Iris pigment epithelial cell (primary cell): ENCODE results near the gene GDE1.
A peak's percentile ranks its signal among the peaks of the same experiment; 100 is the strongest.

Source experiments
- DNase-seq: peaks from one replicate; pipeline ENCODE4 v3.0.0-alpha.2; 2011; ENCODE audit warnings: low read depth

GDE1 gene

DNA sequence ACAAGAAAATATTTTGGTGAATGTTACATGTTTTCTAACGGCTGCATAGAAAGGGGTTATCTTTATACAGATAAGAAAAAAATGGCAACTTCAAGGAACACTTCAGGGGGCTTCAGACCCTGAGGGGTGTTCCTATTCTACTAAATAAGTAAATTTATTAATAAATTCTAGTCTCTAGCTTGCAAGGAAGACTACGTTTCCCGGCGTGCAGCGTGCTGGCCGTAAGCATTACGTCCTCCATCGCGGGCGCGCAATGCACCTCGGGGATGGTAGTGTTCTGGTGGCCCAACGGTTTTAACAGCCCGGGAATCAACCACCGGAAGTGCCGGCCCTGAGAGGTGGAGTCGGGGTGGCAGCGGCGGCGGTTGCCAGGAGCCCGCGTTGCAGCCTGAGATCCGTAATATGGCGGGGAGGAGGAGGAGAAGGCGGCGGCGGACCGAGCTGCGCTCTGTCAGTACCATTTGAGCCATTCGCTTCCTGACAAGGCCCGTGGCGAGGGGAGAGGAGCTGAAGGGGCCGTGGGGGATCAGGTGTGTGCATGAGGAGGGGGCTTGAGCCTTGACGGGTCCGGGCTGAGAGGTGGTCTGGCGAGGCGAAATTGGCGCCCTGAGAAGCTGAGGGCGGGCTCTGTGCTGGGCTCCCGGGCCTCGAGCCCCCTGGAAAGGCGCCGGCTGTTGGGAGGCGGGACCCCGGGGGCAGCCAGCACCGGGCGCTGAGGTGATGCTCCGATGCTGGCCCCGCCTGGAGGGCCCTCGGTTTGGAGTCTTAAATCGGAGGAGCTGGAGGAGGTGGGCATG lies 1.9 kb upstream of the GDE1 start, which contains the start of gene CCP110:
Gene CCP110, plus strand, starts transcription at position 384 of the 797 bp plus-strand sequence. CDS start 3,940 bp downstream, outside the sequence.
- DNase-seq: peak; percentile 99

DNA sequence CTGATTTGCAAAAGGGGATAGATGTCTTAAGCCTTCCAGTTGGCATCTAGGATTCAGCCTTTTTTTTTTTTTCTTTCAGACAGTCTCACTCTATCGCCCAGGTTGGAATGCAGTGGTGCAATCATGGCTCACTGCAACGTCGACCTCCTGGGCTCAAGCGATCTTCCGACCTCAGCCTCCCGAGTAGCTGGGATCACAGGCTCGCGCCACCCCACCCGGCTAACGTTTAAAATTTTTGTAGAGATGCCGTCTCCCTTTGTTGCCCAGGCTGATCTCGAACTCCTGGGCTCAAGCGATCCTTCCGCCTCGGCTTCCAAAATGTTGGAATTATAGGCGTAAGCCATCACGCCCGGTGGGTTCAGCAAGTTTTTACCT lies 1.3 kb upstream of the GDE1 start:
- DNase-seq: no peak

DNA sequence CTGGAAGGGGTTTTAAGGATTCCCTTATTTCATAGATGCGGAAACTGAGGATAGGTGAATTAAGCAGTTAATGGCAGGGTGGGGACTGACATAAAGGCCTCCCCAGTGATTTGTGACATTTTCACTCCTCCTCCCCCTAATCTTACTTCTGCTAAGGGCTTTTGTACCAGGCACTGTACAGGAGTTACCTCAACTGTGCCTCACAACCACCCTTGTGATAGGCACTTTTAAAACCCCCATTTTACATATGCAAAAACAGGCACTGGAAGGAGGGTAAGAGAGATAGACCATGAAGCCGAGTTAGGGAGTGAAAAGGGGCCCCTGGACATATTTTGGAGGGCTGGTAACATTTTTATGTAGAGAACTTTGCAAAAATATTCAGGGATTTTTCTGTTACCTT lies 862 bp upstream of the GDE1 start:
- DNase-seq: no peak

DNA sequence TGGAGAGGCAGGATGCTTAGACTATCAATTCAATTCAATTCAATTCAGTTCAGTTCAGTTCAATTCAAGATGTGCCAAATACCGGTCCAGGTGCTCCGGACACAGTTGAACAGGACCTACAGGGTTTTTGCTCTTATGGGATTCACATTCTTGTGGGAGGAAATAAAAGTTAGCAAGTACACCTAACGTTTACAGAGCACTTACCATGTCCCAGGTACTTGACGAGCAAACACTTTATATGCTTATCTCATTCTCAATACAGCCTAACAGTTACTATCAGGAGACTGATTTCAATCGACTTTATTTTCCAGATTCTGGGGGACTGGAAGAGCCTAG lies 467 bp upstream of the GDE1 start:
- DNase-seq: no peak

DNA sequence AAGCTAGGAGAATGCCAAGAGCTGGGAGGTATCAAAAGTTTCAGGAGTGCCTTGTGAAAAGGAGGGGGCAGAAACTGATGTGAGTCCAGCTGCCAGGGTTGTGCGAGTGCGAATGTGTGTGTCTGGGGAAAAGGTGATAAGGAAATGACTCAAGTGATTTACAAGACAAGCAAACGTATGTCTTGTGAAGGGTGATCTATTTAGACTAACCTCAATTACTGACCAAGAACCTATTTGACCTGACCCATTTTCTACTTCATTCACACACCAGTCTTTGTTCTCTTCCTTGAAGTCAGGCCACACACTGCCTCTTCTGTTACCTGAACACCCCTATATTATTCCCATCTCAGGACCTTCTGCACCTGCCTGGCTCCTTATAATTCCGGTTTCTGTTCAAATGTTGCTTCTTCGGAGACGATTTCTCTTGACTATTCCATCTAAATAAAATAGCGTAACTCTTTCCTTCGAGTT lies 1.0 kb downstream of the GDE1 start:
- peak; percentile 57 for DNase-seq

DNA sequence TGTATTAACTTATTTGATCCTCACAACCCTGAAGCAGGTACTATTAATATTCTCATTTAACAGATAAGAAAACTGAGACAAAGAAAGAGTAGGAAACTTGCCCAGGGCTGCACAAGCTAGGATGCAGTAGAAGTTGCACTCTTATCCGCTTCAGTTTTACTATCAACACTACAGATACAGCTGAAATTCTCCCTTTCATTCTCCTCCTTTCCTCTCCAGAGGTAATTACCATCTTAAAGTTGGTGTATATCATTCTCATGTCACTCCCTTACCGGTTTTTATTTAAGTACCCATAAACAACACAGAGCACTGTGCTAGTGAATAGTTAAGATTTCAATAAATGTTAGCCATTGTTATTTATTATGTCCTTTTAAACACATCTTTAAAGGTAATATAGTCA lies 3.5 kb downstream of the GDE1 start:
- no peak for DNase-seq

DNA sequence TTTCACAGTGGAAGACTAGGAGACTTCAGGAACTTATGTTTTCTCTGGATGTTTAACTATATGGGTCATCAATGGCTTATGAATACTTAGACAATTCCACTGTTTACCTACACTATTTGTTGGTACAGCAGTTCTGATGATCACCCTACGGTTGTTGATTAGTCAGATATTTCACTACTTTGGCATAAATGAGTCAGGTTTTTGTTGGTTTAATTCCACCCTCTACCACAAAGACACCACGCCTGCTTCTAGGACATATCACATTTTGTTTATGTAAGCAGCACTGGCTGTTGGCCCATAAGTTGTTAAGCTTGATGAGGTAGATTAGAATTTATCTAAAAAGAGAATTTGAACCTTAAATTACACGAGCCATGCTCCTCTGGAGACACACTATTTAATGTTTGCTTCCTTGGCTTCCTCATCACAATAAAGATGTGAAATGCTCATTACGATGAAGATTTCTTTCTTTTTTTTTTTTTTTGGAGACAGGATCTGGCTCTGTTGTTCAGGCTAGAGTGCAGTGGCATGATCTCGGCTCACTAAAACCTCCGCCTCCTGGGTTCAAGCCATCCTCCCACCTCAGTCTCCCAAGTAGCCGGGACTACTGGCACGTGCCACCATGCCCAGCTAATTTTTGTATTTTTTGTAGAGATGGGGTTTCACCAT lies 4.3 kb downstream of the GDE1 start:
- DNase-seq: peak; percentile 85

DNA sequence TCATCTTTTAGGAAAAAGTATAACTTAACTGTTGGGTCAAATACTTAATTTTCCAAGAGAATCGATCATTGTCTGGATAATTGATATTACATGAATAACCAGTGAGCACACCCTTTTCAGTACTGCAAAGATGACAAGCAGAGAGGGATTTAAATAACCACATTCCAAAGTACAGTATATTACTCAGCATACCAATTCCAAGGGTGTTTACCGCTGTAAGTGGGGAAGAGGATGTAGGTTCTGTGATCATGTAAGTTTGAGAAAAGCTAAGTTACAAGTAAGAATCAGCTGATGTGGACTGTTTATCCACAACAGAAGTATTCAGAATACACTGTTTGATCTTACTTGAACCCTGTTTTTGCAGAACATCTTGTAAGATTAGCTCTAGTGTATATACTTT lies 6.1 kb downstream of the GDE1 start:
- peak; percentile 72 for DNase-seq

DNA sequence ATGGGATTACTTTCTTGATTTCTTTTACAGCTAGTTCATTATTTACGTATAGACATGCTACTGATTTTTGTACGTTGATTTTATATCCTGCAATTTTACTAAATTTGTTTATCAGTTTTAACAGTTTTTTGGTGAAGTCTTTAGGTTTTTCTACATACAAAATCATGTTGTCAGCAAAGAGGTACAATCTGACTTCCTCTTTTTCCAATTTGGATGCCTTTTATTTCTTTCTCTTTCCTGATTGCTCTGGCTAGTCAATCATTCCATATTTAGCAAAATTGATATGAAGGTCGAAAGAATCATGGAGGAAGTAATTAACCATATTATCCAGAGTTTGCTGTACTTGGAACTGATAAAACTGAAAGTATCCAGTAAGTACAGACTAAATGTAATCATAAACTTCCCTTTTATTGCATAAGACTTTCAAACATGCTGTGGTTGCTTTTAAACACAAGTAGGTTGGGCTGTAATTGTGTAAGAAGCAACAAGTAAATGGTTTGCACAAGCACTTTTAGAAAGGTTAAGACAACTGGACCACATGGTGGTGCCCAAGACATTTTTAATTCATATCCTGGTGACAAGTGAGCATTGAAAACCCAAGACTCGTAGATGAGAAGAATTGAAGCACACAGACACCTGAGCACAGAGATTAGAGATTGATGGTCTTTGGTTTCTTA lies 8.4 kb downstream of the GDE1 start:
- DNase-seq: peak; percentile 71

DNA sequence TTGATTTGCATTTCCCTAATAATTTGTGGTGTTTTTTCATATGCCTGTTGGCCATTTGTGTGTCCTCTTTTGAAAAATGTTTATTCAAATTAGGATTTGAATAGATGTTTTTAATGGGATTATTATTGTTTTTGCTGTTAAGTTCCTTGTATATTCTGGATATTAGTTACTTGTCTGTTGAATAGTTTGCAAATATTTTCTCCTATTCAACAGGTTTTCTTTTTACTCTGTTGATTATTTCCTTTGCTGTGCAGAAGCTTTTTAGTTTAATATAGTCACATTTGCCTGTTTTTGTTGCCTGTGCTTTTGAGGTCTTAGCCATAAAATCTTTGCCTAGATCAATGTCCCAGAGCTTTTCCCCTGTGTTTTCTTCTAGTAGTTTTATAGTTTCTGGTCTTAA lies 9.6 kb downstream of the GDE1 start:
- DNase-seq: no peak

DNA sequence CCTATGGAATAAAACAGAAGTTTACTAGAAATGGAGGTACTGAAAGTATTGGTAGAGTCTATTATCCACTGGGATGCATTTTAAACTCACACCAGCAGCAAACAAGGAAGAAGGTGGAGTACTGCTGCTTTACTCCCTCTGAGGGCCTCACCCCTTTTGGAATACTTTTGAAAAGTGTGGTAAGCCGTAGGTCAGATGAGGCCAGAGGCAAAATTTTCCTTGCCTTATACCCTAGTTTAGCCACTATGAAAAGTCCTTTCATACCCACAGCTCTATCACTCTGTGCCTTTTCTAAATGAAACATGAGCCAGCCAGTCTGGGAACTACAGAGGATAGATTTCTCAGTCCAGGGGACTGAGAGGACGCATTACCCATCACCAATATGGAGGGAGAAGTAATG lies 14.0 kb downstream of the GDE1 start:
- DNase-seq: no peak

DNA sequence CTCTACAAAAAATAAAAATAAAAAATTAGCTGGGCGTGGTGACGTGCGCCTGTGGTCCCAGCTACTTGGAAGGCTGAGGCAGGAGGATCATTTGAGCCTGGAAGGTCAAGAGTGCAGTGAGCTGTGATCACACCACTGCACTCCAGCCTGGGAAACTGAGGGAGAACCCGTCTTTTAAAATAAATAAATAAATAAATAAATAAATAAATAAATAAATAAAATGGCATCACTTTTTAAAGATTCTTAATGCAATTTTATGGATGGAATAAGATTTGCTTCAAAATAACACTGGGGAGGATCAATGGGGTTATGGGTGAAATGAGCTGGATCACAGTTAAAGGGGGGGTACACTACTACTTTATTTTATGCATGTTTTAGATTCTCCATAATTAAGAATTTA lies 14.9 kb downstream of the GDE1 start:
- DNase-seq: no peak

DNA sequence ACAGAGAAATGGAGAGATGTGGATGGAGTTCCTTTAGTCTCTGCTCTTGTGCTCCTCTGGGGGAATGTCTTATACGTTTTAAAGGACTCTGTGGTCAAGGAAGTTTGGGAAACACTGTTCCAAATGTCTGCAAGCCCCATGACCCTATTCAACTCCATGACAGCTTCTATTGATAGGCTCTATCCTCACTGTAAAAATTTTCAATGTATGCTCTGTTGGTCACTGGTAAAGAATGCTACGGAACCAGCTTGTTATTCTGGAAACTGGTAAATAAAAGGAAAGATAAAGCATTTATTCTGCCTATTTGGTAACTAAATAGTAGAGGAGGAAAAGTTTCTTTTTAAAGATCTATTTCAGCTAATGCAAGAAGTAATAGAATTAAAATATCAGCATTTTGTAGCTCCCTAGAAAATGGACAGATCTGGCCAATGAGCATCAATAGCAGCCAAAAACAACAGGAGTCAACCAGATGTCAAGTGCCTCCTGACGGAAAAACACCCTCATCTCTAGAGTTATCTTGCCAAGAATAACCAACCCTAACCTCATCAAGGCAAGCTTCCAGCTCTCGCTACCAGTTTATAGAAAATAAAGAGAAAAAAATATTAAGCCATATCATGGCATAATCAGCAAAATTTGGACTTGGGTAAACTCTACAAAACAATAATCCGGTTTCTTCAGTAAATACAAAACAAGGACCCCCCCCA lies 16.1 kb downstream of the GDE1 start:
- DNase-seq: peak; percentile 88

DNA sequence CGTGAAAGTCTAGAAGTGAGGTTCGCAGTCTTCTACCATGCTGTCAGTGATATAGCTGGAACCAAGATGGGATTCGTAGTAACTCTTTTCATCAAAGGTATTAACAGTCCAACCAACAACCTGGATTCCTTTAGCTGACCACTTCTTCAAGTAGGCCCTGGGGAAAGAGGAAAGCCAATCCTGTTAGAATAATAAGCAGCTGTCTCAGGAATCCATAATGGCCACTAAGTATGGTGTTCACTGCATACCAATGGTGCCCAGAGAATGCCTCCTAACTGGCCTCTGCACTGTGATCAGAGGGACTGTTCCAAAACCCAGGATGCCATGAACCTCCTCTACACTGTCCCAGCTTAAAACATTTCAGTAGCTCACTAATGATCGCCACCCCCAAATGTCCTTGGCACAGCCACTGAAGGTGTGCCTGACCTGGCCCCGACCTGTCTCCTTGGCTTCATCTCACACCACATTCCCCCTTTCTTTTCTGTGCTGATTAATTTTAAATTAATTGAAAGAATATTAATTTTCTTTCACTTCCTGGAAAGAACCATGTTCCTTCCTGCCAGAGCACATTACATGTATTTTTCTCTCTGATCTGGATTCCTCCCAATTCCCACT lies 18.3 kb downstream of the GDE1 start:
- DNase-seq: no peak

DNA sequence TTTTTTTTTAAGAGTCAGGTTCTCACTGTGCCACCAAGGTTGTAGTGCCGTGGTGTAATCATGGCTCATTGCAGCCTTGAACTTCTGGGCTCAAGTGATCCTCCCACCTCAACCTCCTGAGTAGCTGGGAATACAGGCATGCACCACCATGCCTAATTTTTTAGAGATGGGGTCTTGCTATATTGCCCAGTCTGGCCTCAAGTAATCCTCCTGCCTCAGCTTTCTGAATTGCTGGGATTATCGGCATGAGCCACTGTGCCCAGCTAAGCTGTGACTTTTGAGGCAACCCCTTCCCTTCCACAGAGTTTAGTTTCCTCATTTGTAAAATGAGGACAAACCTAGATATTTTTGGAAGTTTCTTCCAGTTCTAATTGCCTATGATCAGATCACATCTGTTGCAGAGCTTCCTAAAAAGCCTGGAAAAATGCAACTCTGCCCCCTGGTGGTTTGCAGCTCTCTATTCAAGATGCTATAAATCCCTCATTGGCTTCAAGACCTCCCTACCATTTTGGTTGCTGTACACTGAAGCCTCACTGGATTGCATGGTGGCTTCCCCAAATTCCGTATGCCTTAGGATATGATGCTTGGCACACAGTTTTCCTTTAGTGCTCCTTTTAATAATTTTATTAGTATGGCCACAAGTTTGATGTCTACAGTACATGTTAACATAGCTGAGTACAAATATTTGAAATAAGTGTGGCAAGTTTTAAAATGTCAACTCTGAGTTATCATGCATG lies 19.3 kb downstream of the GDE1 start:
- DNase-seq: peak; percentile 77

DNA sequence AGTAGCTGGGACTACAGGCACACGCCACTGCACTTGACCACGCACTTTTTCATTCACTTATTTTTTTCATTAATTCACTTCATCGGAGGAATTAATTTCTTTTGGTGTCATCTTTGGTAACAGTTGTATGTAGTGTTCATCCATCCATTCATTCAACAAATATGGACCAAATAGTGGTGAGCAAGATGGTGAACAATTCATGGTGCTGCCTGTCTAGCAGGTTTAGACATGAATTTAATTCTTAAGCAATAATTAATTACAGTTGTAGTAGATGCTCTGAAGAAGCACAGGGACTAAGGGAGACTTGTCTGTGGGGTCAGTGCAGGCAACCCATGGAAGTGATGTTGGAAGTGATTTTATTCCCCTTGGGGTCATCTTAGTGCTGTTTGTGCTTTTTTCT lies 22.4 kb downstream of the GDE1 start:
- no peak for DNase-seq

DNA sequence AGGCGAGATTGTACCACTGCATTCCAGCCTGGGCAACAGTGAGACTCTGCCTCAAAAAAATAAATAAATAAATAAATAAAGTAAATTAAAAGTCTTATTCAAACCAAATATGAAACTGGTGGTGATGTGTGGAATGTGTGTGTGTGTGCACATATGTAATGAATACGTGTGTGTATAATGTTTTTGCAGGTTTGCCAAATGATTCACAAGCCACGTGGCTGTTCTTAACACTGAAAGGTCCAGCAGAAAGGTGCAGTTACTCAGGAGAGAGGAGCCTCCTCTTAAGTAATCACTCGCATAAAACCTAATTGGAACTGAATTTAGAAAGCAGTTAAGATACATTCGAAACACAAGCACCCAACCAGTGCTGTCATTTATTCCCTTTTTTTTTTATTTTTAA lies 22.9 kb downstream of the GDE1 start:
- DNase-seq: no peak

DNA sequence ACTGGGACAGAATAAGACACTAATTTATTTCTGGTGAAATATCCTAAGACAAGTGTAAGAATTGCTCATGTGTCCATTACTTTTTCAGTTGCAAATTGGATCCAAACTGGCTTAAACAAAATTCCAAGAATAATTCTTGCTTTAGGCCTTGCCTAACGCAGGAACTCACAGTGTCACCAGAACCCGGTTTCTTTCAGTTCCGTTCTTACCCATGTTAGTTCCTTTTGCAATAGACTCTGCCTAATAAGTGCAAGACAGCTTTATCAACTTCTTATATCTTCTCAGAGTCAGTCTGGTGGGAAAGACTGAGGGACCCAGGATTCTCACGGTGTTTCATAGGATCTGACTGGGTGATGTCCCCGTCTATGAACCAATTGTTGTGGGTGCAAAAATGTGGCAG lies 24.7 kb downstream of the GDE1 start:
- DNase-seq: no peak

DNA sequence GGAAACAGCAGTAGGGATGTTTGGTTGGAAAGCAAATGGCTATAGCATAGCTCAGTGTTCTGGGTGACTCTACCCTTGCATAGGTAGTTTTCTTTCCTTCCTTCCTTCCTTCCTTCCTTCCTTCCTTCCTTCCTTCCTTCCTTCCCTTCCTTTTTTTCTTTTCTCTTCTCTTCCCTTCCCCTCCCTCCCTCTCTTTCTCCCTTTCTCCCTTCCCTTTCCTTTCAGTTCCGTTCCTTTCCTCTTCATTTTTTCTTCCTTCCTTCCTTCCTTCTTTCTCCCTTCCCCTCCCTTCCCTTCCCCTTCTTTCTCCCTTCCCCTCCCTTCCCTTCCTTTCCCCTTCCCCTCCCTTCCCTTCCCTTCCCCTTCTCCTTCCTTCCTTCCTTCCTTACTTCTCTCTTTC lies 31.3 kb downstream of the GDE1 start:
- no peak for DNase-seq

DNA sequence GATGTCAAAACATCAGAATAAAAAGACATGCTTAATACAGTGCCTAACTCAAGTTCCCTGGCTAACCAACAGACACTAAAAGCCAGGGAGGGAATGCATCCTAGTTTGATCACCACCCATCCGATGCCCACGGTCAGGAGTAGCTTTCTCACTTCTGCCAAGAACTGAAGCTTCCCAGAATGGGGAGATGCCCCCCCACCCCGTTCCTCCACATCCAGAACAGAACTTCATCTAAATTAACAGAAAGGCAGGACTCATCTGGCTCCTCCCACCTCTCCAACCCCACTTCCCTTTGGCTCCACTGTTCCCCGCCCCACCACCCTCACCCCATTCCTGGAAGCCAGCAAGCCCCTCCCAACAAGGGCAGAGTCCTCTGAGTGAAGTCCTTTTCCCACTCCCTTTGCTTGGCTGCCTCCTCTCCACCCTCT lies 33.7 kb downstream of the GDE1 start:
- DNase-seq: no peak

DNA sequence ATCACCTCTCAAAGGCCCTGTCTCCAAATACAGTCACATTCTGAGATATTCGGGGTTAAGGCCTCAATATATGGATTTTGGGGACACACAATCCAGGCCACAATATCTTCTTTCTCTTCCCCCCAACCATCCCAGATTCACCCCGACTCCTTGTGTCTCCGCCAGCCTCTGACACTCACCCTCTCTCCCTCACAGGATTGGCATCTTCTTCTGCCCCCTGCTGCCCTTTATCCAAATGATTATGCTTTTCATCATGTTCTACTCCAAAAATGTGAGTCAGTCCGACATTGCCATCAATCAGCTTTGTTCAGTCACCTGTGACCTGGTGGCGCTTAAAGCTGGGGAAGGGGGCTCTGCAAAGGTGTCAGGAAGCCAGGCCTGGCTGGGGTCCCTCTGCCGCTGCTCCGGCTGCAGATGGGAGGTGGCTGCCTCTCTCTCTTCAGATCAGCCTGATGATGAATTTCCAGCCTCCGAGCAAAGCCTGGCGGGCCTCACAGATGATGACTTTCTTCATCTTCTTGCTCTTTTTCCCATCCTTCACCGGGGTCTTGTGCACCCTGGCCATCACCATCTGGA lies 35.1 kb downstream of the GDE1 start:
- no peak for DNase-seq
